DND-41 (cell line): ENCODE measurements around the gene CCDC30.

Experiments
- ATAC-seq: fragments of 200-7000 bp; cut with Tn5 transposase; 3 replicates; pipeline ENCODE4 v1.9.1; 2021; ENCODE audit warnings: low read depth; ENCODE audit not compliant: insufficient read depth
- DNase-seq: peaks from one replicate; pipeline ENCODE4 v3.0.0-alpha.2; 2020
- H2AFZ ChIP-seq: 2 replicates; pipeline ENCODE4 v1.6.0; 2012; ENCODE audit warnings: low read depth, low read length
- H3K27ac ChIP-seq: 2 replicates; pipeline ENCODE4 v1.5.1; 2012; ENCODE audit warnings: low read length, inconsistent platforms
- H3K27me3 ChIP-seq: fragments of 200-600 bp; sonication (generic); 2 replicates; pipeline ENCODE4 v1.6.0; 2012; ENCODE audit warnings: low read length, mild to moderate bottlenecking, inconsistent platforms; ENCODE audit not compliant: insufficient read depth, poor library complexity
- H3K36me3 ChIP-seq: 2 replicates; pipeline ENCODE4 v1.5.1; 2012; ENCODE audit warnings: low read length, inconsistent platforms; ENCODE audit not compliant: insufficient read depth
- H3K4me1 ChIP-seq: 2 replicates; pipeline ENCODE4 v1.5.1; 2012; ENCODE audit warnings: mild to moderate bottlenecking, low read length; ENCODE audit not compliant: insufficient read depth
- H3K4me2 ChIP-seq: 2 replicates; pipeline ENCODE4 v1.6.0; 2012; ENCODE audit warnings: mild to moderate bottlenecking, moderate library complexity, low read length, inconsistent platforms; ENCODE audit not compliant: insufficient read depth
- H3K4me3 ChIP-seq, 2 experiments: fragments of 200-600 bp in 1 of 2; shearing (Covaris generic) in 1 of 2; 2 replicates each; pipeline ENCODE4 v1.5.1; 2012 to 2016; ENCODE audit warnings: inconsistent platforms in 2 of 2, low read length in 2 of 2, mild to moderate bottlenecking in 2 of 2, low read depth in 1 of 2, moderate library complexity in 1 of 2
- H3K79me2 ChIP-seq: 2 replicates; pipeline ENCODE4 v1.6.0; 2012; ENCODE audit warnings: low read length, inconsistent platforms; ENCODE audit not compliant: insufficient read depth
- H3K9ac ChIP-seq: 2 replicates; pipeline ENCODE4 v1.6.0; 2012; ENCODE audit warnings: low read depth, mild to moderate bottlenecking, inconsistent platforms, low read length, moderate library complexity
- H3K9me3 ChIP-seq: 2 replicates; pipeline ENCODE4 v1.5.1; 2012; ENCODE audit warnings: low read length, moderate library complexity, mild to moderate bottlenecking, inconsistent platforms; ENCODE audit not compliant: insufficient read depth, severe bottlenecking
- H4K20me1 ChIP-seq: 2 replicates; pipeline ENCODE4 v1.6.0; 2012; ENCODE audit warnings: low read length; ENCODE audit not compliant: insufficient read depth
- CTCF ChIP-seq: IDR thresholded peaks from 2 replicates; pipeline ENCODE4 v1.5.1; 2012; ENCODE audit warnings: borderline replicate concordance, low read length, moderate library complexity, mild to moderate bottlenecking; ENCODE audit not compliant: poor library complexity, severe bottlenecking; ENCODE audit errors: extremely low read depth
- EZH2 ChIP-seq: IDR thresholded peaks from 3 replicates; pipeline ENCODE4 v1.6.1; 2012; ENCODE audit warnings: borderline replicate concordance, low read depth, mild to moderate bottlenecking, moderate library complexity, low read length, inconsistent platforms; ENCODE audit not compliant: severe bottlenecking

CCDC30 gene

DNA sequence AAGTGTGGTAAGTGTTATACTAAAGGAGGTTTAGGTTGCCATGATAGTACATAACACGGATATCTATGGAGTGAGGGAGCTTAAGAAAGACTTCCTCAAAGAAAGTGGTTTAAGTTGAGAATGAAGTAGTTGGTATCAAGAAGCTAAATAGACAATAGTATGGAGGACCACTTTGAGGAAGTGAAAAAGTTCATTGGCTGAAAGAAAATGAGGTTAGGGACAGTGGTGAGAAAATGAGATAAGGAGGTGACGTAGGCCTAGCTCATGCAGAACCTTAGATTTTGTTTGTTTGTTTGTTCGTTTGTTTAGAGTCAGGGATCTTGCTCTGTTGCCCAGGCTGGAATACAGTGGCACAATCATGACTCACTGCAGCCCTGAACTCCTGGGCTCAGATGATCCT, 122.9 kb downstream of the CCDC30 start:
- Histone ChIP-seq H4K20me1 (no peaks in the 10 kb centered on the region), H3K27me3 (no peaks in the 10 kb centered on the region), H3K79me2 (no peaks in the 10 kb centered on the region), H3K4me1 (no peaks in the 10 kb centered on the region), H2AFZ (no peak overlapping the region), H3K9ac (no peak overlapping the region), H3K4me3 (no peak overlapping the region), H3K9me3 (peaks cover 13% of the 10 kb centered on the region), H3K4me2 (no peak overlapping the region), H3K27ac (no peak overlapping the region), H3K36me3 (no peaks in the 10 kb centered on the region)
- DNase-seq (no peak), ATAC-seq (no peak)
- TF ChIP-seq EZH2 (no peak), CTCF (no peak)

- no peaks in the 10 kb centered on the region for H4K20me1 ChIP-seq
- H2AFZ ChIP-seq = no peak overlapping the region
- ATAC-seq (no peak), DNase-seq (no peak)
- no peaks in the 10 kb centered on the region for H3K4me1 ChIP-seq
- H3K27me3 ChIP-seq = no peaks in the 10 kb centered on the region
- no peaks in the 10 kb centered on the region for H3K36me3 ChIP-seq
- H3K4me3 ChIP-seq = no peak overlapping the region
- peaks cover 13% of the 10 kb centered on the region for H3K9me3 ChIP-seq
- H3K79me2 ChIP-seq = no peaks in the 10 kb centered on the region
- no peak overlapping the region for H3K9ac ChIP-seq
- H3K27ac ChIP-seq = no peak overlapping the region
- TF ChIP-seq CTCF = no peak
- no peak for TF ChIP-seq EZH2
- H3K4me2 ChIP-seq = no peak overlapping the region
Observed at GRCh38 chr1:42587753-42588152, 124.7 kb downstream of the CCDC30 start.

DNA sequence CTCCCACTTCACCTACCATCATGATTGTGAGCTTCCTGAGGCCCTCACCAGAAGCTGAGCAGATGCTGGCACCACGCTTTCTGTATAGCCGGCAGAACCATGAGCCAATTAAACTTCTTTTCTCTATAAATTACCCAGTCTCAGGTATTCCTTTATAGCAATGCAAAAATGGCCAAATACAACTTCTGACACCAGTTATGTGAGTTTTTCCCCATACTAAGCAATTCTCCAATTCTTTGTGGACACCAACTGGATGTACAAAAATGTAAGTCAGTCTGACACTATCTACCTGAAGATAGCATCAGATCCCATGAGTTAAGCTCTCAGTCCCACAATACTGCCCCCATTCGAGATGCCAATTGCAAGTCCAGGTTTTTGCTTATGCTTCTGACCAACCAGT, 129.7 kb downstream of the CCDC30 start:
- ATAC-seq (no peak), DNase-seq (no peak)
- no peaks in the 10 kb centered on the region for H3K4me1 ChIP-seq
- no peak for TF ChIP-seq EZH2
- TF ChIP-seq CTCF = no peak
- no peak overlapping the region for H3K4me3 ChIP-seq
- H3K4me2 ChIP-seq = no peak overlapping the region
- H3K27ac ChIP-seq = no peak overlapping the region
- H3K9ac ChIP-seq = no peak overlapping the region
- H3K36me3 ChIP-seq = no peaks in the 10 kb centered on the region
- H3K9me3 ChIP-seq = peaks cover 5% of the 10 kb centered on the region
- peaks cover 12% of the 10 kb centered on the region for H3K27me3 ChIP-seq
- no peaks in the 10 kb centered on the region for H4K20me1 ChIP-seq
- no peak overlapping the region for H2AFZ ChIP-seq
- H3K79me2 ChIP-seq = no peaks in the 10 kb centered on the region

- Histone ChIP-seq H3K79me2 (no peaks in the 10 kb centered on the region), H3K27me3 (peaks cover 12% of the 10 kb centered on the region), H3K36me3 (no peaks in the 10 kb centered on the region), H3K9ac (no peak overlapping the region), H4K20me1 (no peaks in the 10 kb centered on the region), H2AFZ (no peak overlapping the region), H3K4me1 (no peaks in the 10 kb centered on the region), H3K4me3 (no peak overlapping the region), H3K4me2 (no peak overlapping the region), H3K9me3 (no peaks in the 10 kb centered on the region), H3K27ac (no peak overlapping the region)
- ATAC-seq (no peak), DNase-seq (no peak)
- TF ChIP-seq EZH2 = no peak
- TF ChIP-seq CTCF = no peak
Observed at GRCh38 chr1:42593486-42594100, 130.5 kb downstream of the CCDC30 start.
